ENCODE measurements around the gene GRHL1.
A peak's percentile ranks its signal among the peaks of the same experiment; 100 is the strongest.

The GRHL1 gene

GRCh38 chr2:10047616-10048500, 96.4 kb downstream of the GRHL1 start:
- DNase-seq = no peak

GRCh38 chr2:10048501-10049171, 97.1 kb downstream of the GRHL1 start:
- DNase-seq = peak; percentile 34

Data from MV-4-11 (cell line).